ENCODE results near the gene GFM1. TPM values are rescaled to one million over a fixed set of nuclear protein-coding genes. Genes with fewer than 3 reads are reported as not detected.
A peak's percentile ranks its signal among the peaks of the same experiment; 100 is the strongest.

The GFM1 gene
- total RNA-seq, result 36.6 to 40.0 TPM (median 37.2 TPM) in 3 replicates

DNA sequence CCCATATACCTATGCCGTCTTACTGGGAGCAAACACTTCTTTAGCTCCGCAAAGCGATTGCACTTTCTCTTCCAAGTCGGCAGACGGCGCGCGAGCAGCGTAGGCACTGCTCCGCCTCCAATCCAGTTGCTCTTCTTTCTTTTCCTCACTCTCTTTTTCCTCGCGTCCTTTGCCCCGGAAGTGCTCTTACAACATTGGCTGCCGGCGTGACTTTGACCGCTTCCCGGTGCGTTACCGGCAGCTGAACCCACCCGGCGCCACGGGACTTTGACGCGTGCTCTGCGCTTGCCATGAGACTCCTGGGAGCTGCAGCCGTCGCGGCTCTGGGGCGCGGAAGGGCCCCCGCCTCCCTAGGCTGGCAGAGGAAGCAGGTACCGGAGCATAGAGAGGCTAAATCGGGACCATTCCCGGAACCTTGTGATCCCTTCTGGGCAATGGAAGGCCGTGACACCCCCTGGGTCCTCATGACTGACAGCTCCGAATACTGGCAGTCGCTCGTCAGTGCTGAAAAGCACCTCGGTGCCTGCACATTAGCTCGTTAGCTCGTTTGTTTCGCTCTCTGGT, at the start of gene GFM1:
GFM1 (plus strand) TSS at position 183 of the 564 bp plus-strand sequence; CDS start at position 291, 108 bp downstream.
- no peaks in the 10 kb centered on the region for H3K27me3 Mint-ChIP-seq (ENCODE audit: low read depth)
- H3K4me3 Mint-ChIP-seq, result peak within 1 kb of the TSS; percentile 98
- peak; percentile 47 for TF ChIP-seq CTCF (IDR thresholded peaks at IDR 0.05; ENCODE audit: unreplicated experiment)
- H3K4me1 Mint-ChIP-seq, result peaks cover 11% of the 10 kb centered on the region
- peaks cover 10% of the 10 kb centered on the region for H3K36me3 Mint-ChIP-seq
- H3K27ac Mint-ChIP-seq, result peak within 1 kb of the TSS; percentile 95
- no peaks in the 10 kb centered on the region for H3K9me3 Mint-ChIP-seq
- DNase-seq (ENCODE audit: low spot score in 2 of 2, unreplicated experiment in 2 of 2), result peak; percentile 66 to 84

DNA sequence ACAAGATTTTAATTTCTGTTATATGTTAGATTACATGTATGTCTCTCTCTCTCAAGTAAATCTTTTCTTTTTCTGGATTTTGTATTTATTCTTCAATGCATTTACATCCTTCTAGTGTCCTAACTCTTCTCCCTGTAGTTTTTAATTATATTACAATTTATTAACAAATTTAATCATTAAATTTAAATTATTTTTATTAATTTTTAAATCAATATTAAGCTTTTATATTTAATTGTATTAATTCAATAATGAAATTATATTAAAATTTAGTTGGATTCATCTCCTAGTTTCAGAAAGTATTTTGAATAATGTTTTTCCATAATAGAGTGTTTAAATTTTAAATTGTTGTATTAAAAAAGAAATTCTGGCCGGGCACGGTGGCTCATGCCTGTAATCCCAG, 43.5 kb upstream of the GFM1 start:
- Mint-ChIP-seq H3K4me1 (no peaks in the 10 kb centered on the region), H3K27me3 (ENCODE audit: low read depth) (no peaks in the 10 kb centered on the region)
- no peak for TF ChIP-seq CTCF (IDR thresholded peaks at IDR 0.05; ENCODE audit: unreplicated experiment)

GRCh38 chr3:158602227-158602626, 42.1 kb upstream of the GFM1 start:
- Mint-ChIP-seq H3K27me3 (ENCODE audit: low read depth) (no peaks in the 10 kb centered on the region), H3K9me3 (no peaks in the 10 kb centered on the region), H3K36me3 (peaks cover 3% of the 10 kb centered on the region), H3K4me3 (no peak overlapping the region), H3K27ac (no peak overlapping the region), H3K4me1 (no peaks in the 10 kb centered on the region)
- TF ChIP-seq CTCF (IDR thresholded peaks at IDR 0.05; ENCODE audit: unreplicated experiment), result no peak
- no peak for DNase-seq (ENCODE audit: low spot score in 2 of 2, unreplicated experiment in 2 of 2)

More for the DNA sequence above, 43.5 kb upstream of the GFM1 start:
- no peaks in the 10 kb centered on the region for H3K9me3 Mint-ChIP-seq
- no peak for DNase-seq (ENCODE audit: low spot score in 2 of 2, unreplicated experiment in 2 of 2)
- H3K36me3 Mint-ChIP-seq, result peaks cover 3% of the 10 kb centered on the region
- no peak overlapping the region for H3K27ac Mint-ChIP-seq
- no peak overlapping the region for H3K4me3 Mint-ChIP-seq

GRCh38 chr3:158617982-158618875, 26.1 kb upstream of the GFM1 start:
- no peak for DNase-seq (ENCODE audit: low spot score in 2 of 2, unreplicated experiment in 2 of 2)
- peaks cover 51% of the 10 kb centered on the region for H3K9me3 Mint-ChIP-seq
- no peak overlapping the region for H3K27ac Mint-ChIP-seq
- no peaks in the 10 kb centered on the region for H3K4me1 Mint-ChIP-seq
- H3K36me3 Mint-ChIP-seq, result peaks cover 2% of the 10 kb centered on the region
- no peak for TF ChIP-seq CTCF (IDR thresholded peaks at IDR 0.05; ENCODE audit: unreplicated experiment)
- H3K27me3 Mint-ChIP-seq (ENCODE audit: low read depth), result peaks cover 3% of the 10 kb centered on the region
- no peak overlapping the region for H3K4me3 Mint-ChIP-seq

DNA sequence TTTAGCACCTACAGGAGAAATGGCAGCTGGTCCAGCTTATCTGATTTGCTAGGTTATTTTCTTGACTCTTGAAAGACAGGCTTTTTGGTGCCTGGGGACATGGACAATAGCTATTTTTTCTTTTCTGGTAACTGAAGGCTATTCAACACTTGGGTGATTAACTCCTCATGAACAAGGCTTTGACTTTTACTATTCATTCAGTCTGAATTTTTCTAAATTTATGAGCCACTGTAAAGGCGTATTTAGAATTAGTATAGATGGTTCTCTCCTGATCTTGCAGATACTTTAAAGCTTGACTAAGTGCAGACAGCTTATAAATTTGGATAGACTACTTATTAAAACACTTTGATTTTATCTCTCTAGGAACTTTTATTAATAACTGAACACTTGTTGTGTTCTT, 18.4 kb upstream of the GFM1 start:
- no peaks in the 10 kb centered on the region for H3K36me3 Mint-ChIP-seq
- no peak for TF ChIP-seq CTCF (IDR thresholded peaks at IDR 0.05; ENCODE audit: unreplicated experiment)
- H3K4me3 Mint-ChIP-seq, result no peak overlapping the region
- no peaks in the 10 kb centered on the region for H3K4me1 Mint-ChIP-seq
- H3K27ac Mint-ChIP-seq, result no peak overlapping the region
- H3K9me3 Mint-ChIP-seq, result peaks cover 16% of the 10 kb centered on the region
- peaks cover 8% of the 10 kb centered on the region for H3K27me3 Mint-ChIP-seq (ENCODE audit: low read depth)
- DNase-seq (ENCODE audit: low spot score in 2 of 2, unreplicated experiment in 2 of 2), result no peak
